ENCODE data around the gene RAD51B. TPM values are rescaled to one million over a fixed set of nuclear protein-coding genes. Genes with fewer than 3 reads are reported as not detected.
A peak's percentile ranks its signal among the peaks of the same experiment; 100 is the strongest.

The RAD51B gene
- total and polyA plus RNA-seq, 8 donors: 10.8 to 18.3 (median 14.1) TPM

- peaks cover 0 to 7% of the 10 kb centered on the region in 2 donors for H3K4me1 ChIP-seq
- no peak for DNase-seq
- no peak overlapping the region for H3K27ac ChIP-seq
- TF ChIP-seq CTCF (IDR thresholded peaks at IDR 0.05): no peak
- H3K9me3 ChIP-seq: no peaks in the 10 kb centered on the region
- H3K36me3 ChIP-seq: no peaks in the 10 kb centered on the region
- no peak overlapping the region for H3K4me3 ChIP-seq
- ATAC-seq: no peak
- H3K27me3 ChIP-seq: no peaks in the 10 kb centered on the region
- intact Hi-C loops (cut with DNase I): no loop called here
Observed at GRCh38 chr14:67833403-67833802, 13.8 kb downstream of the RAD51B start.

GRCh38 chr14:67835596-67835995, 16.0 kb downstream of the RAD51B start:
- Histone ChIP-seq H3K9me3 (no peaks in the 10 kb centered on the region), H3K4me1 (peaks cover 0 to 7% of the 10 kb centered on the region in 2 donors), H3K27me3 (no peaks in the 10 kb centered on the region), H3K27ac (no peak overlapping the region), H3K4me3 (no peak overlapping the region), H3K36me3 (no peaks in the 10 kb centered on the region)
- TF ChIP-seq CTCF (IDR thresholded peaks at IDR 0.05): no peak
- ATAC-seq: no peak
- DNase-seq: no peak
- intact Hi-C loops (cut with DNase I): no loop called here

- H3K27ac ChIP-seq: peak overlapping the region in 1 of 2 donors; percentile 24
- no peaks in the 10 kb centered on the region for H3K27me3 ChIP-seq
- intact Hi-C loops (cut with DNase I): no loop called here
- peaks cover 0 to 7% of the 10 kb centered on the region in 2 donors for H3K4me1 ChIP-seq
- H3K9me3 ChIP-seq: no peaks in the 10 kb centered on the region
- peak in 2 of 4 donors; percentile 57 to 80 for DNase-seq
- no peak overlapping the region for H3K4me3 ChIP-seq
- ATAC-seq: peak; percentile 92
- peak; percentile 32 to 39 for TF ChIP-seq CTCF (IDR thresholded peaks at IDR 0.05)
- H3K36me3 ChIP-seq: no peaks in the 10 kb centered on the region
Observed at GRCh38 chr14:67837011-67837624, 17.5 kb downstream of the RAD51B start.

- Histone ChIP-seq H3K4me1 (no peaks in the 10 kb centered on the region), H3K27me3 (no peaks in the 10 kb centered on the region), H3K9me3 (no peaks in the 10 kb centered on the region), H3K36me3 (no peaks in the 10 kb centered on the region), H3K4me3 (no peak overlapping the region), H3K27ac (no peak overlapping the region)
- ATAC-seq: no peak
- intact Hi-C loops (cut with DNase I): no loop called here
- TF ChIP-seq CTCF (IDR thresholded peaks at IDR 0.05): no peak
- DNase-seq: no peak
Observed at GRCh38 chr14:67846029-67846610, 26.5 kb downstream of the RAD51B start.

- no peak for TF ChIP-seq CTCF (IDR thresholded peaks at IDR 0.05)
- H3K4me3 ChIP-seq: no peak overlapping the region
- H3K27me3 ChIP-seq: no peaks in the 10 kb centered on the region
- H3K36me3 ChIP-seq: no peaks in the 10 kb centered on the region
- DNase-seq (no peak), ATAC-seq (no peak)
- peaks cover 0 to 21% of the 10 kb centered on the region in 2 donors for H3K4me1 ChIP-seq
- intact Hi-C loops (cut with DNase I): no loop called here
- no peak overlapping the region for H3K27ac ChIP-seq
- H3K9me3 ChIP-seq: no peaks in the 10 kb centered on the region
Observed at GRCh38 chr14:67850066-67850830, 30.7 kb downstream of the RAD51B start.

Data from left lung (tissue), 10 donors.